Measurements from ENCODE around the gene MGLL.

MGLL gene

DNA sequence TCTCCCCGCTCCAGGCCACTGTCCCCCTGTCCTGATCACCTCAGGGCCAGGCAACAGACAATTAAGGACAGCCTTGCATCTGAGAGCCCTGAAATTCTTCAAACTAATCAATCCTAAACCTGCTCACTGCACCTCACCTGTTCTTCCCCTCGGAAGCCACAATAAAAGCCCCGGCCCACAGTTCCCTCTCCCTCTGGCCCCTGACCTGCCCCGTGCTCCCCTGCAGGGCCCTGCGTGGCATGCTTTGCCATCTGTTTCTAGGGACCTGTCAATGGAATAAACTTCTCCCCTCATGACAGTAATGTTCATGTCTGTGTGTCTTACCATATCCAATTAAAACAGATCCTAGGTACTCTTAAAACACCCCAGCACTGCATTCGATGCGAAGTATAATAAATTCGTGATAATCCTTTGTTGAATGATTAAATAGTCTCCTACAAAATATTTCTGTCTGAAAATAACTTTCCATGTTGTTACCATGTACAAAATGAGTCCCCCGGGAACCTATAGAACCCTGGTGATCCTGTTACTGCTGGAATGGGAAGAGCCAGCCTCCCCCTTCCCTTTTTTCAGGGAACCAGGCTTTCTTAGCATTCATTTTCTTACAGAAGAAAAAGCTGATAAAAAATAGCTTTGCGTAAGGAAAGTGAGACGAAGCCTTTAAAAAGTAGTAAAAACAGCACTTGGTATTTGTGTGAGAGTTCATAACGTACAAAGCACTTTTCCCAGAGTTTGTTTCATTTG, 90.6 kb downstream of the MGLL start:
- H3K4me1 Mint-ChIP-seq: no peaks in the 10 kb centered on the region
- no peaks in the 10 kb centered on the region for H3K9me3 Mint-ChIP-seq
- H3K27me3 Mint-ChIP-seq: peaks cover 38% of the 10 kb centered on the region
- no peak overlapping the region for H3K27ac Mint-ChIP-seq (ENCODE audit: low read depth)
- ATAC-seq (replicated peaks; ENCODE audit: extremely low read depth, poor library complexity, severe bottlenecking): no peak
- H3K36me3 Mint-ChIP-seq (ENCODE audit: insufficient read depth): no peaks in the 10 kb centered on the region
- no peak for DNase-seq (ENCODE audit: low spot score in 2 of 2)
- no peak overlapping the region for H3K4me3 Mint-ChIP-seq

DNA sequence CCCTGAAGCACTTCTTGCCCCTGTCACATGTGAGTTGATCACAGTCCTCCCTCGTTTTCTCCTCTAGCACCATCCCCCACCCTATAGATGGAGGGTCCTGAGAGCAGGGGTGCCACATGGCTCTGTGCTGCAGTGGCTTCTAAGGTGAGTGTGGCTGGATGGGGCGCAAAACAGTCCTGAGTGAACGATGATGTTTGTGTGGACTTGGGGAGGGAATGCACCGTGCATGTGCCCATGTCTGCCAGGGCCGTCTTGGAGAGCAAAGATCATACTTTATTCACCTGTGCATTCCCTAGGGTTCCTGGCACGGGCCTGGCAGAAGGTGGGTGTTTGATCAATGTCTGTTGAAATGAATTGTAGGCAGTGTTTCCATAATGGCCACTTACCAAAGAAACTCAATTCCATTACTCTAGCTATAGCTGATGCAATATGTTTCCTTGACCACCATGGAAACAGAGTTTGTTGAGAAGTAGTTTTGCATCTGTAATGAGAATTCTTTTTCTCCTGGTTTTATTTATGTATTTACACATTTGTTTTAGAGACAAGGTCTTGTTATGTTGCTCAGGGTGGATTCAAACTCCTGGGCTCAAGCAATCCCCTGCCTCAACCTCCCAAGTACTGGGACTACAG, 91.5 kb downstream of the MGLL start:
- DNase-seq (ENCODE audit: low spot score in 2 of 2) (no peak), ATAC-seq (replicated peaks; ENCODE audit: extremely low read depth, poor library complexity, severe bottlenecking) (no peak)
- no peaks in the 10 kb centered on the region for H3K9me3 Mint-ChIP-seq
- no peaks in the 10 kb centered on the region for H3K4me1 Mint-ChIP-seq
- H3K4me3 Mint-ChIP-seq: no peak overlapping the region
- H3K27me3 Mint-ChIP-seq: peaks cover 40% of the 10 kb centered on the region
- no peak overlapping the region for H3K27ac Mint-ChIP-seq (ENCODE audit: low read depth)
- H3K36me3 Mint-ChIP-seq (ENCODE audit: insufficient read depth): no peaks in the 10 kb centered on the region

DNA sequence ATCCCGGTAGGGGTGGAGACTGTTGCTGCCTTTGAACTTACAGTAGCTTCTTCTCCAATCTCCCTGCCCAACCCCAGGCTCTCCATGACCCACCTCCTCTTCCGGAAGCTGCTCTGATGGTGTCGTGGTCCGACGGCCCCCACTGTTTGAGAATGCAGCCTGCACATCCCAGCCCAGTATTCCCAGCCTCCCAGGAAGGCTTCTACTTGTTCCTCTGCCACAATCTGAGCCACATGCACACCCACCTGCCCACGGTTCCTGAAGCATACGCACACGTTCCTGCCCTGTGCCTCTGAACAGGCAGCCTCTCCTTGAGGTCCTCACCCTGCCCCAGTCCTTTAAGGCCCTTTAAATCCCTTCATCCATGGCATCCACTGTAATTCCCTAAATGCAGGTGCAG, 92.1 kb downstream of the MGLL start:
- H3K9me3 Mint-ChIP-seq: no peaks in the 10 kb centered on the region
- no peaks in the 10 kb centered on the region for H3K36me3 Mint-ChIP-seq (ENCODE audit: insufficient read depth)
- ATAC-seq (replicated peaks; ENCODE audit: extremely low read depth, poor library complexity, severe bottlenecking) (no peak), DNase-seq (ENCODE audit: low spot score in 2 of 2) (no peak)
- H3K27me3 Mint-ChIP-seq: peaks cover 44% of the 10 kb centered on the region
- H3K27ac Mint-ChIP-seq (ENCODE audit: low read depth): no peak overlapping the region
- no peaks in the 10 kb centered on the region for H3K4me1 Mint-ChIP-seq
- no peak overlapping the region for H3K4me3 Mint-ChIP-seq

DNA sequence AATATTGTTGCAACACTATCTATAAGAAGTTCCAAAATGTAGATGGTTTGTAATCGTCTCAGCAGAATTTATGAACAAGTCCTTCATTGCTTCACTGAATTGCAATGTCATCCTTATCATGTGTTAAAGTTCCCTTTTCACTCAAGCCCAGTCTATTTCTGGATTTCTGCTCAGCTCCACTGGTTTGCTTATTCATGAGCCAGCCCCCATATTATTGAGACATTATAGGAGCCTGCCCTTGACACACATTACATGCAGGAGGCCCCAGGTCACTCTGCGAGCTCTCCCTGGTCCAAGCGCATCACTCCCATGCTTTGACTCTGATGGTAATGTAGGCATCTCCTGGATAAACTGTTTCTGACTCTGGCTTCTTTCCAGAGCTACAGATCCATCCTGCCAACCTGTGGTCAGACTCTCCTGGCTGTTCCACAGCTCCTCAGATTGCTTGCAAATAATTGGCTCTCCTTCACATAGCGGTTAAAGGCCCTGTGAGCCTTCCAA, 92.7 kb downstream of the MGLL start:
- H3K4me3 Mint-ChIP-seq: no peak overlapping the region
- H3K4me1 Mint-ChIP-seq: no peaks in the 10 kb centered on the region
- no peak overlapping the region for H3K27ac Mint-ChIP-seq (ENCODE audit: low read depth)
- H3K9me3 Mint-ChIP-seq: no peaks in the 10 kb centered on the region
- no peaks in the 10 kb centered on the region for H3K36me3 Mint-ChIP-seq (ENCODE audit: insufficient read depth)
- H3K27me3 Mint-ChIP-seq: peaks cover 44% of the 10 kb centered on the region
- DNase-seq (ENCODE audit: low spot score in 2 of 2) (no peak), ATAC-seq (replicated peaks; ENCODE audit: extremely low read depth, poor library complexity, severe bottlenecking) (no peak)

DNA sequence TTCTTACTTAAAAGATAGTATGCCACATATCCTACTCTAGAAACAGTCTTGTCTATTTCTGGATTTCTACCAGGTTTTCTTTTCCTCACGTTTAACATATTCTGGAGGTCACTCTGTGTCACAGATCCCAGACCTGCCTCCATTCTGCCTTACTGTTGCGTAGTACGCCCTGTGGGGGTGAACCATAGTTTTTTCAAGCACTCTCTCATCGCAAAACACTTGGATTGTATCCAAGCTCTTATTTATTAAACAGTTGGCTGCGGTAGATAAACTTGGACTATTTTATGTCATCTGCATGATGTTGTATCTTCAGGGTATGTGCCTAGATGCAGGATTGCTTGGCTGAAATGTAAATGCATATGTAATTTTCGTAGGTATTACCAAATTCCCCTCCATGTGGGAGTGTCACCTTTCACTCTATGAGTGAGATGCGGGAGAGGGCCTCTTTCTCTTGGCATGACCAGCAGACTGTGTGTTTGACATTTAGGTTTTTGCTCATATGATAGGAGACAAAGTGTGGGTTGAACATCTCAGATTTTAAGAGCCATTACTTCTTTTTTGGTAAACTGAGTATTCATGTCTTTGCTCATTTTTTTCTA, 93.8 kb downstream of the MGLL start:
- Mint-ChIP-seq H3K36me3 (ENCODE audit: insufficient read depth) (no peaks in the 10 kb centered on the region), H3K27me3 (peaks cover 48% of the 10 kb centered on the region), H3K4me3 (no peak overlapping the region), H3K9me3 (no peaks in the 10 kb centered on the region), H3K27ac (ENCODE audit: low read depth) (no peak overlapping the region), H3K4me1 (no peaks in the 10 kb centered on the region)
- ATAC-seq (replicated peaks; ENCODE audit: extremely low read depth, poor library complexity, severe bottlenecking) (no peak), DNase-seq (ENCODE audit: low spot score in 2 of 2) (no peak)

DNA sequence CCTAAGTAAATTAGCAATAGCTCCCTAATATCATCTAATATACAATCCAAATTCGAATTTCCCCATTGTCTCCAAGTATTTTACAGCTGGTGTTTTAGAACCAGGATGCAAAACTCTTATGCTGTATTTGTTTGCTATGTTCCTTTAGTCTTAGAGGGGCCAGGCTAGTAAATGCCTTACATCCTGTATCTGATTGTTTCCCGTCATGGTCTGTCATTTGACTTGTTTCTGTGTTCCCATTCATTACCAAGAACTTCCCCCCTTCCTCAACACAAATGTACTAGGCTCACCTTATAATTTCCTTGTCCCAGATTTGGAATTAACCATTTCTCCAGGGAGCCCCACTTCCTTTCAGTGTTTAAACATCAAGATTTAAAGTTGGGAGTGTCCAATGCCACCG, 95.4 kb downstream of the MGLL start:
- DNase-seq (ENCODE audit: low spot score in 2 of 2) (no peak), ATAC-seq (replicated peaks; ENCODE audit: extremely low read depth, poor library complexity, severe bottlenecking) (no peak)
- Mint-ChIP-seq H3K27me3 (peaks cover 32% of the 10 kb centered on the region), H3K27ac (ENCODE audit: low read depth) (no peak overlapping the region), H3K4me1 (no peaks in the 10 kb centered on the region), H3K9me3 (no peaks in the 10 kb centered on the region), H3K36me3 (ENCODE audit: insufficient read depth) (no peaks in the 10 kb centered on the region), H3K4me3 (no peak overlapping the region)

DNA sequence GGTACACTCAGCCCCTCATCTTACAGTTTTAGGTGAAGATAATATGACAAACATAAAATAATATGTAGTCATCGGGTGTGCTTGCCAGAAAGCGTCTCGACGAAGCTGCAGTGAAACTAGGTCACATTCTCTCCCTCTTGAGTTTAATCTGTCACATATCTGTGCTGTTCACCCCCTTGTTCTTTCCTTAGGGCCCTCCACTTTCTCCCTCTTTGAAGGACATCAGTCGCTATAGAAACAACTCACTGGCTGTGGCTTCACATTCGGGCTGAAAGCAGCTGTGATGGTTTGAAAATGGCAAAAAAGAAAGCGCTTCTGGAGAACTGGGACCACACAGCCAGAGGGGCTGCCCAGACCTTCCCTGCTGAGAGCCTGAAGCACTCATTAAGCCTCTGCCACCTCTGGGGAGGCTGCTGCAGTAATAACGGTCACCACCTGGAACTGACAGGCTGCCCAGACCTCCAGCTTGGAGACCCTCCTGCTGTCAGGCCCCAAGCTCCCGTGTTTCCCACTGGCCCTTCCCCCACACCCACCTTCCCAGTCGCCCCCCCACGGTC, 99.2 kb downstream of the MGLL start:
- peaks cover 25% of the 10 kb centered on the region for H3K27me3 Mint-ChIP-seq
- ATAC-seq (replicated peaks; ENCODE audit: extremely low read depth, poor library complexity, severe bottlenecking) (no peak), DNase-seq (ENCODE audit: low spot score in 2 of 2) (no peak)
- no peaks in the 10 kb centered on the region for H3K36me3 Mint-ChIP-seq (ENCODE audit: insufficient read depth)
- no peaks in the 10 kb centered on the region for H3K9me3 Mint-ChIP-seq
- no peak overlapping the region for H3K27ac Mint-ChIP-seq (ENCODE audit: low read depth)
- H3K4me1 Mint-ChIP-seq: no peaks in the 10 kb centered on the region
- no peak overlapping the region for H3K4me3 Mint-ChIP-seq

DNA sequence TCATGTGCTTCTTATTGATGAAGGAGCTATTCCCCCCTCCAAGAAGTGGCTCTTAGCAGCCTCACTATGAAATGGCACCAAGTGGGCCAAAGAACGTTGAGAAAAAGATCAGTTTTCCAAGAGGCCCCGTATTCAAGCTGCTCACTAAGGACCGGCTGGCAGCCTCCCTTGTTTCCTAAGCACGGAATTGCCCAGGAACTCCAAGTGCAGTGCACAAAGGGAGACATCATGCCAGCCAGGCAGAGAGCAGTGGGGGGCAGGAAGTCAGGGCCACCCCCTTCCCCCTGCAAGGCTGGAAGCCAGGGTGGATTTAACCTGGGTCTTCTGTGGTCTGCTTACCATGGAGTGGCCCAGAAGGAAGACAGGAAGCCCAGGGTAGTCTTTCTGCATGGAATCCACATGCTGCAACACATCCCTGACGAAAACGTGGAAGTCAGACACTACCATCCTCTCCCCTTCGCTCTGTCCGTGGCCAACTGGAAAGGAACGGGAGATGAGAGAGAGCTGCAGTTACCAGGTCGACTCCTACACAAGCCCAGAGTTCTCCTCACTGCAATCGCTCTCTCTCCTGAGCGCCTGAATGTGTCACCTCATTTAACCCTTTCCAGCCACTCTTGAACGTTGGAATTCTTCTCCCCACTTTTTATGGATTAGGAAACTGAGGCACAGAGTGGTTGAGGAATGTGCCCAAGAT, 100.1 kb downstream of the MGLL start:
- Mint-ChIP-seq H3K9me3 (no peaks in the 10 kb centered on the region), H3K27ac (ENCODE audit: low read depth) (no peak overlapping the region), H3K4me3 (no peak overlapping the region), H3K36me3 (ENCODE audit: insufficient read depth) (no peaks in the 10 kb centered on the region), H3K27me3 (peaks cover 25% of the 10 kb centered on the region), H3K4me1 (no peaks in the 10 kb centered on the region)
- DNase-seq (ENCODE audit: low spot score in 2 of 2): no peak
- no peak for ATAC-seq (replicated peaks; ENCODE audit: extremely low read depth, poor library complexity, severe bottlenecking)

DNA sequence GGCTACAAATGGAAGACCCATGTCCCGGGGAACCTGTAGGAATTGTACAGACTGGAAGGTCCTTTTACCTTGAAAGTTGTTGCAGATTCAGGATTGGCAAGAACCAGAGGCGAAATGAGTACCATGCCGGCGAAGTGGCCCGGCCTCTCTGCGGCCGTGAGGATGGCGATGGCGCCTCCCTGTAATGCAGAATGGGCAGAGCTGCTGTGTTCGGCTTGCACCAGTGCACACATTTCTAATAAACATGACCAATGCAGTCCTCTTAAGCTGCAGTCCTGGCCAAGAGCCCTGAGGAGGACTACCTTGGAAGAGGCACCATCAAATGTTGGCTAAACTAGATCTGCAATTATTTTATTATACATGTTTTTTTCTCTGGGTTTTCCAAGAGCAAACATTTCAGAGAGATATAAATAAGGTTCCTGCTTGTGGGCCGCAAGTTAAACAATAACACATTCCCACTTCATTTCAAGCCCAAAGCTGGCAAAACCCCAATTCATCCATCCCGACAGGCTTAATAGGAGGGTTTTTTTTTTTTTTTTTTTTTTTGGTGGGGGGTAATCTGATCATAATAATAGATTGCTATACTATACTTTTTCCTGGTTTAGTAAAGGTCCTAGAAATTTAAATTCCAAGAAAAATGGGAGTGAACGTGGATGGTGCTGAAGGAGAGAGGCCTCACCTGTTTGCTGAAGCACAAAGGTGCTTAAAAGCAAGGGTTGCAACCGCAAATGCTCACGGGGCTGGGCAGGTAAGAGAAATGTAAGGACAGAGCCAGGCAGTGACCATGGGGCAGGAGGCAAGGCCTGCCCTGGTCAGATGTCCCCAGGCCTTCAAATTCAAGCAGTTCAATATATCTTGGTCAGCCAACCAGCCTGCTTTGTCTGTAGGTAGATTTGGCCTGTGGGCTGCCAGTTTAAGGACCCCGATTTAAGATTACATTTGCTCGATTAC, 101.1 kb downstream of the MGLL start:
- ATAC-seq (replicated peaks; ENCODE audit: extremely low read depth, poor library complexity, severe bottlenecking): no peak
- Mint-ChIP-seq H3K9me3 (no peaks in the 10 kb centered on the region), H3K36me3 (ENCODE audit: insufficient read depth) (no peaks in the 10 kb centered on the region), H3K27ac (ENCODE audit: low read depth) (no peak overlapping the region), H3K27me3 (peaks cover 25% of the 10 kb centered on the region), H3K4me3 (no peak overlapping the region), H3K4me1 (no peaks in the 10 kb centered on the region)
- no peak for DNase-seq (ENCODE audit: low spot score in 2 of 2)

DNA sequence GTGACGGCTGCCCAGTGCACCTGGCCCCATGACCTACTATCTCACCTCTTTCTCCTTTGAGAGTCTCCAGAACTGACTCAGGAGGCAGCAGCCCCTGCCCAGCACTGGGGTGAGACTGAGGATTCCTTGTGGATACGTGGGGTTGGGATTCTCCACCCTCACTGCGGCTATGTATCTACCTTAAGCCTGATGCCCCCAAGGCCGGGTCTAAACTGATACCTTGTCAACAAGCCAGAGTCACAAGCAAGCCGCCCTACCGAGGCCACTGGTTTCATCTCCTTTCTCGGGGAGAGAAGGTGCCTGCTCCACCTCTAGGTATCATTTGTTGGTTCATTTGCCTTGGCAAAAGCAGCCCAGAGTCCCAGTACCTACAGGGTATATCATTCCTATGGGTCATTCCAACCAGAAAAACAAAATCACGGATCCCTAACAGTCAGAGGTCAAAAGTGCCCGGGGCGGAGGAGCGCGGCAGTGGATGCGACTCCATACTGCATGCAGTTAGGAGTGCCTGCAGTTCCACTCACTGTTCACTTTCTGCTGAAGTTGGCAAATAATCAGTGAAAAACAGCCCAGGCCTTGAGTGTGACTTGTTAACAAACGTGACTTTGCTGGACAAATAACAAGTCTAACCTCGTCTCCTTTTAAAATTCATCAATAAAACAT, 102.0 kb downstream of the MGLL start:
- Mint-ChIP-seq H3K36me3 (ENCODE audit: insufficient read depth) (no peaks in the 10 kb centered on the region), H3K27me3 (peaks cover 25% of the 10 kb centered on the region), H3K4me1 (no peaks in the 10 kb centered on the region), H3K9me3 (no peaks in the 10 kb centered on the region), H3K4me3 (no peak overlapping the region), H3K27ac (ENCODE audit: low read depth) (no peak overlapping the region)
- DNase-seq (ENCODE audit: low spot score in 2 of 2) (no peak), ATAC-seq (replicated peaks; ENCODE audit: extremely low read depth, poor library complexity, severe bottlenecking) (no peak)

DNA sequence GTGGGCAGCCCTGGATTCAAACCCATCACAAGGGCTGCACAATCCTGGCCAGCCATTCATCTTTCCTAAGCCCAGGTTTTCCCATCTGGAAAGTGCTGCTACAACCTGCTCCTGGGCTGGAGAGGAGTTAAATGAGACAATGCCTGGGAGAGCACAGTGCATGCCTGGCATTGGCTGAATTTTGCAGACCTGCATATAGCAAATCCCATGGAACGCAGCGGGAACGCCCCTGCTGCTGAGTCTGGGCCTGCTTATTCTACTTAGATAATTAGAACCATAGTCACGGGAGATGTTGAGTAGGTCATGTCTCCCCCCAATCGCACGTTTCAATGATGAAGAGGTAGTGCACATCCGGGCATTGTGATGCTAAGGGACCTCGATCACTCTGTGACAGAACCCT, 102.9 kb downstream of the MGLL start:
- H3K4me3 Mint-ChIP-seq: no peak overlapping the region
- DNase-seq (ENCODE audit: low spot score in 2 of 2): no peak
- H3K4me1 Mint-ChIP-seq: no peaks in the 10 kb centered on the region
- H3K36me3 Mint-ChIP-seq (ENCODE audit: insufficient read depth): no peaks in the 10 kb centered on the region
- peaks cover 23% of the 10 kb centered on the region for H3K27me3 Mint-ChIP-seq
- no peak for ATAC-seq (replicated peaks; ENCODE audit: extremely low read depth, poor library complexity, severe bottlenecking)
- no peak overlapping the region for H3K27ac Mint-ChIP-seq (ENCODE audit: low read depth)
- H3K9me3 Mint-ChIP-seq: no peaks in the 10 kb centered on the region
